HL-60 (cell line): ENCODE measurements around the gene ZFAND4.
"Not testable (repeated sequence)": the region's sequence is repeated elsewhere in the genome, so short reads cannot be mapped to it uniquely, and the experiment has no call there.

ENCODE experiments used
- DNase-seq, 2 experiments: peaks; one replicate each; pipeline ENCODE4 v3.0.0-alpha.2; 2010 to 2020; ENCODE audit warnings: low read depth in 1 of 2, low spot score in 1 of 2
- H3K27ac ChIP-seq: fragments of 250-450 bp; sonication (Bioruptor Pico); replicated peaks from 2 replicates; pipeline ENCODE4 v1.5.1; 2020; ENCODE audit warnings: mild to moderate bottlenecking, moderate library complexity
- H3K27me3 ChIP-seq: fragments of 250-450 bp; sonication (Bioruptor Pico); 2 replicates; pipeline ENCODE4 v1.5.1; 2021; ENCODE audit warnings: mild to moderate bottlenecking, moderate library complexity; ENCODE audit not compliant: insufficient read depth, poor library complexity, severe bottlenecking
- H3K4me3 ChIP-seq: replicated peaks from 2 replicates; pipeline ENCODE4 v1.5.1; 2011; ENCODE audit warnings: mild to moderate bottlenecking, control low read depth, low read length; ENCODE audit not compliant: insufficient read depth
- GABPA ChIP-seq: IDR thresholded peaks from 2 replicates; pipeline ENCODE4 v1.6.1; 2012; ENCODE audit warnings: low read depth
- POLR2AphosphoS5 ChIP-seq: IDR thresholded peaks from 2 replicates; pipeline ENCODE4 v1.6.1; 2012; ENCODE audit warnings: low read depth
- SPI1 ChIP-seq: IDR thresholded peaks from 2 replicates; pipeline ENCODE4 v1.6.1; 2012; ENCODE audit warnings: low read depth, mild to moderate bottlenecking, borderline replicate concordance
- TF ChIP-seq, protein P1 (sequence below): IDR thresholded peaks from one replicate; pipeline ENCODE4 v1.5.1; 2011; ENCODE audit warnings: low read length, control low read depth, inconsistent platforms; ENCODE audit not compliant: insufficient read depth
- TF ChIP-seq, protein P2 (sequence below): IDR thresholded peaks from 2 replicates; pipeline ENCODE4 v1.6.1; 2012; ENCODE audit warnings: low read depth; ENCODE audit not compliant: insufficient replicate concordance

The ZFAND4 gene

DNA sequence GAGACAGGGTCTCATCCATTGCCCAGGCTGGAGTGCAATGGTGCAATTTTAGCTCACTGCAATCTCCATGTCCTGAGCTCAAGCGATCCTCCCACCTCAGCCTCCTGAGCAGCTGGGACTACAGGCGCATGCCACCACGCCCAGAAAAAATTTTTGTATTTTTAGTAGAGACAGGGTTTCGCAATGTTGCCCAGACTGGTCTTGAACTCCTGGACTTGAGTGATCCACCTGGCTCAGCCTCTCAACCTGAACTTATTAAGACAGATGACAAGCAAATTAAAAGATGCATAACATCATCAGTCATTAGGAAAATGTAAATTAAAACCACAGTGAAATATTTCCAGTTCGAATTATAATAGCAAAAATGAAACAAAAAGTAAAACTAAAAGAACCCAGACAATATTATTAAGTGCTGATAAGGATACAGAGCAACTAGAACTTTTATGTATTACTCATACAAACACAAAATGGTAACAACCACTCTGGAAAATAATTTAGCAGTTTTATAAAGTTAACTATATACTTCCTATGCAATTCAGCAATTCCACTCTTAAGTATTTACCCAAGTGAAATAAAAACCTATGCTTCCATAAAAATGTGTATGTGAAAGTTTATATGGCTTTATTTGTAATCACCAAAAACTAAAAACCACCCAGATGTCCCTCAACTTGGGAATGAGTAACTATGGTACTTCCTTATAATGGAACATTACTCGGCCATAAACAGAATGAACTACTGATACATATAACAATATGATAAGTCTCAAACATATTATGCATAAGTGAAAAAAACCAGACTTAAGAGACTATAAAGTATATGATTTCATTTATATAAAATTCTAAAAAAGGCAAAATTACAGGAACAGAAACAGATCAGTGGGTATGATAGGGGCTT, 15.3 kb downstream of the ZFAND4 start:
- no peak for DNase-seq
- Histone ChIP-seq H3K27ac (no peak overlapping the region), H3K27me3 (no peaks in the 10 kb centered on the region), H3K4me3 (no peak overlapping the region)
- TF ChIP-seq, protein P1, sequence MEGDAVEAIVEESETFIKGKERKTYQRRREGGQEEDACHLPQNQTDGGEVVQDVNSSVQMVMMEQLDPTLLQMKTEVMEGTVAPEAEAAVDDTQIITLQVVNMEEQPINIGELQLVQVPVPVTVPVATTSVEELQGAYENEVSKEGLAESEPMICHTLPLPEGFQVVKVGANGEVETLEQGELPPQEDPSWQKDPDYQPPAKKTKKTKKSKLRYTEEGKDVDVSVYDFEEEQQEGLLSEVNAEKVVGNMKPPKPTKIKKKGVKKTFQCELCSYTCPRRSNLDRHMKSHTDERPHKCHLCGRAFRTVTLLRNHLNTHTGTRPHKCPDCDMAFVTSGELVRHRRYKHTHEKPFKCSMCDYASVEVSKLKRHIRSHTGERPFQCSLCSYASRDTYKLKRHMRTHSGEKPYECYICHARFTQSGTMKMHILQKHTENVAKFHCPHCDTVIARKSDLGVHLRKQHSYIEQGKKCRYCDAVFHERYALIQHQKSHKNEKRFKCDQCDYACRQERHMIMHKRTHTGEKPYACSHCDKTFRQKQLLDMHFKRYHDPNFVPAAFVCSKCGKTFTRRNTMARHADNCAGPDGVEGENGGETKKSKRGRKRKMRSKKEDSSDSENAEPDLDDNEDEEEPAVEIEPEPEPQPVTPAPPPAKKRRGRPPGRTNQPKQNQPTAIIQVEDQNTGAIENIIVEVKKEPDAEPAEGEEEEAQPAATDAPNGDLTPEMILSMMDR, result no peak
- TF ChIP-seq GABPA (no peak), POLR2AphosphoS5 (no peak), SPI1 (no peak)
- TF ChIP-seq, protein P2, sequence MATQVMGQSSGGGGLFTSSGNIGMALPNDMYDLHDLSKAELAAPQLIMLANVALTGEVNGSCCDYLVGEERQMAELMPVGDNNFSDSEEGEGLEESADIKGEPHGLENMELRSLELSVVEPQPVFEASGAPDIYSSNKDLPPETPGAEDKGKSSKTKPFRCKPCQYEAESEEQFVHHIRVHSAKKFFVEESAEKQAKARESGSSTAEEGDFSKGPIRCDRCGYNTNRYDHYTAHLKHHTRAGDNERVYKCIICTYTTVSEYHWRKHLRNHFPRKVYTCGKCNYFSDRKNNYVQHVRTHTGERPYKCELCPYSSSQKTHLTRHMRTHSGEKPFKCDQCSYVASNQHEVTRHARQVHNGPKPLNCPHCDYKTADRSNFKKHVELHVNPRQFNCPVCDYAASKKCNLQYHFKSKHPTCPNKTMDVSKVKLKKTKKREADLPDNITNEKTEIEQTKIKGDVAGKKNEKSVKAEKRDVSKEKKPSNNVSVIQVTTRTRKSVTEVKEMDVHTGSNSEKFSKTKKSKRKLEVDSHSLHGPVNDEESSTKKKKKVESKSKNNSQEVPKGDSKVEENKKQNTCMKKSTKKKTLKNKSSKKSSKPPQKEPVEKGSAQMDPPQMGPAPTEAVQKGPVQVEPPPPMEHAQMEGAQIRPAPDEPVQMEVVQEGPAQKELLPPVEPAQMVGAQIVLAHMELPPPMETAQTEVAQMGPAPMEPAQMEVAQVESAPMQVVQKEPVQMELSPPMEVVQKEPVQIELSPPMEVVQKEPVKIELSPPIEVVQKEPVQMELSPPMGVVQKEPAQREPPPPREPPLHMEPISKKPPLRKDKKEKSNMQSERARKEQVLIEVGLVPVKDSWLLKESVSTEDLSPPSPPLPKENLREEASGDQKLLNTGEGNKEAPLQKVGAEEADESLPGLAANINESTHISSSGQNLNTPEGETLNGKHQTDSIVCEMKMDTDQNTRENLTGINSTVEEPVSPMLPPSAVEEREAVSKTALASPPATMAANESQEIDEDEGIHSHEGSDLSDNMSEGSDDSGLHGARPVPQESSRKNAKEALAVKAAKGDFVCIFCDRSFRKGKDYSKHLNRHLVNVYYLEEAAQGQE, result no peak

DNA sequence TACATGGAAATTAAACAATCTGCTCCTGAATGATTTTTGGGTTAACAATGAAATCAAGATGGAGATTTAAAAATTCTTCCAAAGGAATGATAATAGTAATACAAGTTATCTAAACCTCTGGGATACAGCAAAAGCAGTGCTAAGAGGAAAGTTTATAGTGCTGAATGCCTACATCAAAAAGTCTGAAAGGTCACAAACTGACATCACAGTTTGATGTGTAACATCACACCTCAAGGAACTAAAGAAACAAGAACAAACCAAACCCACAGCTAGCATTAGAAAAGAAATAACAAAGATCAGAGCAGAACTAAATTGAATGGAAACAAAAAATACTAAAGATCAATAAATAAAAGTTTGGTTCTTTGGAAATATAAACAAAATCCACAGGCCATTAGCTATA, 17.4 kb downstream of the ZFAND4 start:
- no peak for DNase-seq
- Histone ChIP-seq H3K27ac (no peak overlapping the region), H3K27me3 (no peaks in the 10 kb centered on the region), H3K4me3 (no peak overlapping the region)
- no peak for TF ChIP-seq GABPA
- TF ChIP-seq, protein P1, result no peak
- TF ChIP-seq SPI1, result no peak
- TF ChIP-seq POLR2AphosphoS5, result no peak
- TF ChIP-seq, protein P2, result no peak

DNA sequence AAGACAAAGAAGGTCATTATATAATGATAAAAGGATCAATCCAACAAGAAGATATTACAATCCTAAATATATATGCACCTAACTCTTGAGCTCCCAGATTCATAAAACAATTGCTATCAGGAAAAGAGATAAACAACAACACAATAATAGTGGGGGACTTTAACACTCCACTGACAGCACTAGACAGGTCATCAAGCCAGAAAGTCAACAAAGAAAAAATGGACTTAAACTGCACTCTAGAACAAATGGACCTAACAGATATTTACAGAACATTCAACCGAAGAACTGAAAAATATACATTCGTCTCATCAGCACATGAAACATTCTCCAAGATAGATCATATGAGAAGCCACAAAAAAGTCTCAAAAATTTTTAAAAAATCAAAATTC, 17.8 kb downstream of the ZFAND4 start:
- not testable (repeated sequence) for H3K27ac ChIP-seq, H3K27me3 ChIP-seq, DNase-seq

DNA sequence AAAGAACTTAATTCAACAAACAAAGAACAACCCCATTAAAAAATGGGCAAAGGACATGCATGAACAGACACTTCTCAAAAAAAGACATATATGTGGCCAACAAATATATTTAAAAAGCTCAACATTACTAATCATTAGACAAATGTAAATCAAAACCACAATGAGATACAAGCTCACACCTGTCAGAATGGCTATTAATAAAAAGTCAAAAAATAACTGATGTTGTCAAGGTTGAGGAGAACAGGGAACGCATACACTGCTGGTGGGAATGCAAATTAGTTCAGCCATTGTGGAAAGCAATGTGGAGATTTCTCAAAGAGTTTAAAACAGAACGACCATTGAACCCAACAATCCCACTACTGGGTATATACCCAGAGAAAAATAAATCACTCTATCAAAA, 19.1 kb downstream of the ZFAND4 start:
- Histone ChIP-seq H3K27ac (no peak overlapping the region), H3K27me3 (no peaks in the 10 kb centered on the region), H3K4me3 (no peak overlapping the region)
- no peak for DNase-seq
- TF ChIP-seq POLR2AphosphoS5 (no peak), SPI1 (no peak), GABPA (no peak)
- TF ChIP-seq, protein P1, result no peak
- TF ChIP-seq, protein P2, result no peak

More for the DNA sequence above, 17.8 kb downstream of the ZFAND4 start:
- H3K4me3 ChIP-seq, result not testable (repeated sequence)
